ENCODE measurements around the gene ADCY1. TPM values are rescaled to one million over a fixed set of nuclear protein-coding genes. Genes with fewer than 3 reads are reported as not detected.

ADCY1 gene
- total RNA-seq, 1 experiment from 2014 or later = 3.1 TPM

DNA sequence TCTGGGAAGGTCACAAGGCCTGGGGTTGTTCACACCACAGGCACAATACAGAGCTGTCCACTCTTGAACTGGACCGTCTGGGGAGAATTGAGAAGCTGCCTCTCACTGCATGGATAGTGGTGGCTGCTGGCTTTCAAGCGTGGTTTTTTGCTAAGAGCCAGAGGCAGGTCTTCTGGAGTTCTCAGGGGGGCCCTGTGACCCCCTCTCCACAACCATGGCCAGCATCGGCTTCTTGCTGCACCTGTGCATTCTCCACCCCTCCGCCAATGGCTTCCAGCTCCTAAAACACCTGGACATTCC lies 140.3 kb downstream of the ADCY1 start:
- Histone ChIP-seq H2AFZ (ENCODE audit: low read length) (no peak overlapping the region), H3K4me1 (ENCODE audit: insufficient read depth, low read length) (no peaks in the 10 kb centered on the region), H3K27me3 (ENCODE audit: low read length) (no peaks in the 10 kb centered on the region), H3F3A (ENCODE audit: low read length, unreplicated experiment) (no peaks in the 10 kb centered on the region), H3K36me3 (ENCODE audit: low read depth, low read length) (no peaks in the 10 kb centered on the region), H3K27ac (ENCODE audit: low read length) (no peak overlapping the region), H4K20me1 (ENCODE audit: low read length) (no peaks in the 10 kb centered on the region), H3K9me2 (replicated peaks; ENCODE audit: low read length) (no peaks in the 10 kb centered on the region), H3K4me2 (ENCODE audit: low read length) (no peak overlapping the region), H3K9me3 (ENCODE audit: low read length) (no peaks in the 10 kb centered on the region), H3K4me3 (ENCODE audit: low read length) (no peak overlapping the region), H3K79me2 (ENCODE audit: low read length) (no peaks in the 10 kb centered on the region), H3K9ac (ENCODE audit: low read length) (no peak overlapping the region)
- intact Hi-C loops (cut with micrococcal nuclease) = no loop called here
- CTCF ChIA-PET = interaction anchor here (0.6 kb wide), 1 partner anchor 182 kb away, joined by 5 read pairs; no protein-coding TSS in a partner anchor
- ATAC-seq (no peak), DNase-seq (no peak)
- TF ChIP-seq EZH2 (IDR thresholded peaks at IDR 0.05; ENCODE audit: low read length, unreplicated experiment) (no peak), EZH2phosphoT487 (IDR thresholded peaks at IDR 0.05; ENCODE audit: borderline replicate concordance, low read length) (no peak)
- TF ChIP-seq, protein P1, sequence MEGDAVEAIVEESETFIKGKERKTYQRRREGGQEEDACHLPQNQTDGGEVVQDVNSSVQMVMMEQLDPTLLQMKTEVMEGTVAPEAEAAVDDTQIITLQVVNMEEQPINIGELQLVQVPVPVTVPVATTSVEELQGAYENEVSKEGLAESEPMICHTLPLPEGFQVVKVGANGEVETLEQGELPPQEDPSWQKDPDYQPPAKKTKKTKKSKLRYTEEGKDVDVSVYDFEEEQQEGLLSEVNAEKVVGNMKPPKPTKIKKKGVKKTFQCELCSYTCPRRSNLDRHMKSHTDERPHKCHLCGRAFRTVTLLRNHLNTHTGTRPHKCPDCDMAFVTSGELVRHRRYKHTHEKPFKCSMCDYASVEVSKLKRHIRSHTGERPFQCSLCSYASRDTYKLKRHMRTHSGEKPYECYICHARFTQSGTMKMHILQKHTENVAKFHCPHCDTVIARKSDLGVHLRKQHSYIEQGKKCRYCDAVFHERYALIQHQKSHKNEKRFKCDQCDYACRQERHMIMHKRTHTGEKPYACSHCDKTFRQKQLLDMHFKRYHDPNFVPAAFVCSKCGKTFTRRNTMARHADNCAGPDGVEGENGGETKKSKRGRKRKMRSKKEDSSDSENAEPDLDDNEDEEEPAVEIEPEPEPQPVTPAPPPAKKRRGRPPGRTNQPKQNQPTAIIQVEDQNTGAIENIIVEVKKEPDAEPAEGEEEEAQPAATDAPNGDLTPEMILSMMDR (conservative IDR thresholded peaks at IDR 0.05; ENCODE audit: low read depth, low read length) = no peak
- no TSS peak for BruUV-seq (replicated peaks)
- POLR2A ChIA-PET (ENCODE audit: unreplicated experiment) = no interaction called here

DNA sequence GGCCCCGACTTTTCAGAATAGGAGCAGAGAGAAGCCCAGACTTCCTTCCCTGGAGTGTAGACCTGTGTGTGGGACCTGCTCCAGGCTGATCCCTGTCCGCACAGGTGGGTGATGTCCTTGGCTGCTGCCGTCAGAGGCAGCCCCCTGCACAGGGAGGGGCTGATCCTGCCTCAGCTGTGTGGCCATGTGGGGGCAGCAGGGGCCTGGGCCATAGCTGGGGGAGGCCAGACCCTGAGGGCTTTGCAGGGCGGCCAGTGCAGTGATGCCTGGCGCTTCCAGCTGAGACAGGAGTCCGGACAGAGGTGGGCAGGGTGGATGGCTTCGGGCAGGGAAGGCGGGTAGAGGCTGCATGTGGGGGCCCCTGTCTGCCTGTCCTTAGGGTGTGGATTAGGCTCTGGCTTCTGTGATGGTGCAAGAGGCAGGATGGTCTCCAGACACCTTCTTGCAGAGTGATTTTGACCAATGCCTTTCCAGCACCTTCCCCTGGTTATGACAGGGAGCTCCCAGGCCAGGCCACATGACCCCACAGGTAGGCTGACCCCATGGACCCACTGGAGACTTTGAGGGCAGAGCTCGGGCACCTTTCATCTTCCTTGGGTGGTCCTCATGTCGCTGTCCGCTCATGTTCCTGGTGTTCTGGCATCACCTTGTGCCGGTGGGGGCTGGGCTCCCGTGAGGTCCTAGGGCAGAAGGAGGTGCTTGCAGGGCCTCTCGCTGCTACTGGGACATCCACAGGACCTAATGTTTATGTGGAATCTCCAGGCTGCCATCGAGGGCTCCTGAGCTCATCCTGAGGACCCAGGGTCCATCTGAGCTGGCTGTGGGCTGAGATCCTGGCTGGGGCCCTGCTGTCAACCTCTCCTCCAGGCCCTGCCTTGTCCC lies 141.5 kb downstream of the ADCY1 start:
- POLR2A ChIA-PET (ENCODE audit: unreplicated experiment) = no interaction called here

More for the DNA sequence above, 141.5 kb downstream of the ADCY1 start:
- Histone ChIP-seq H4K20me1 (ENCODE audit: low read length) (no peaks in the 10 kb centered on the region), H3F3A (ENCODE audit: low read length, unreplicated experiment) (no peaks in the 10 kb centered on the region), H3K4me2 (ENCODE audit: low read length) (no peak overlapping the region), H2AFZ (ENCODE audit: low read length) (no peak overlapping the region), H3K4me1 (ENCODE audit: insufficient read depth, low read length) (no peaks in the 10 kb centered on the region), H3K79me2 (ENCODE audit: low read length) (no peaks in the 10 kb centered on the region), H3K4me3 (ENCODE audit: low read length) (no peak overlapping the region), H3K9me2 (replicated peaks; ENCODE audit: low read length) (no peaks in the 10 kb centered on the region), H3K27me3 (ENCODE audit: low read length) (no peaks in the 10 kb centered on the region), H3K9me3 (ENCODE audit: low read length) (no peaks in the 10 kb centered on the region), H3K9ac (ENCODE audit: low read length) (no peak overlapping the region), H3K36me3 (ENCODE audit: low read depth, low read length) (no peaks in the 10 kb centered on the region), H3K27ac (ENCODE audit: low read length) (no peak overlapping the region)
- ATAC-seq (no peak), DNase-seq (no peak)
- BruUV-seq (replicated peaks) = no TSS peak
- TF ChIP-seq EZH2phosphoT487 (IDR thresholded peaks at IDR 0.05; ENCODE audit: borderline replicate concordance, low read length) (no peak), EZH2 (IDR thresholded peaks at IDR 0.05; ENCODE audit: low read length, unreplicated experiment) (no peak)
- TF ChIP-seq, protein P1 (conservative IDR thresholded peaks at IDR 0.05; ENCODE audit: low read depth, low read length) = no peak
- intact Hi-C loops (cut with micrococcal nuclease) = no loop called here
- CTCF ChIA-PET = no interaction called here

Measured in PC-3 (cell line).